HTR-8/SVneo (cell line): ENCODE results near the gene SUPV3L1.
"Not testable (repeated sequence)": the region's sequence is repeated elsewhere in the genome, so short reads cannot be mapped to it uniquely, and the experiment has no call there.

Experiments used
- DNase-seq: peaks from one replicate; pipeline ENCODE4 v3.0.0; 2011; ENCODE audit warnings: low spot score, mixed read lengths; ENCODE audit not compliant: insufficient read length
- FAIRE-seq: peaks from 2 replicates; lab custom pipeline; 2011; peaks lifted over from hg19 to GRCh38; lab: Jason Lieb, UNC

SUPV3L1 gene

GRCh38 chr10:69179743-69180524, at the start of gene SUPV3L1:
SUPV3L1 (plus strand) TSS chr10:69180234; CDS start chr10:69180292, 58 bp downstream.
- peak; percentile 91 for FAIRE-seq

GRCh38 chr10:69130251-69130650, 49.8 kb upstream of the SUPV3L1 start:
- FAIRE-seq: no peak

More at GRCh38 chr10:69179743-69180524, at the start of gene SUPV3L1:
- peak; percentile 99 for DNase-seq

GRCh38 chr10:69139961-69140360, 40.1 kb upstream of the SUPV3L1 start:
- no peak for FAIRE-seq

More at GRCh38 chr10:69130251-69130650, 49.8 kb upstream of the SUPV3L1 start:
- no peak for DNase-seq

DNA sequence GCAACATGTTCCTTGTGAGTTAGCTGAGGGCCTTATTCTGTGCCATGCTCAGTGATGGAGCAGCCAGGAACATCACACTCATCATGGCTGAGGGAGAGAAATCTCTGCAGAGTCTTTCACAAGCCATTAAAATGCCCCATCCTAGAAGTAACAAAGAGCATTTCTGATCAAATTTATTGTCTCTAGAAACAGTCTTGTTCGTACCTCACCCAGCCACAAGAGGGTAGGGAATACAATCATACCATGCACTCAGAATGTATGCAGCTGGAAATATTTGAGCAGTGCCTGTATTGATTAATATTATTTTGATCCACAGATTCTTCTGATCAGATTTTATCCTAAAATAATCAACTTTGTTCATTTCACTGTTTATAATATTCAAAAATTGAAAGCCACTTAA, 38.7 kb upstream of the SUPV3L1 start:
- DNase-seq (no peak), FAIRE-seq (no peak)

More at GRCh38 chr10:69139961-69140360, 40.1 kb upstream of the SUPV3L1 start:
- no peak for DNase-seq

GRCh38 chr10:69142074-69142473, 38.0 kb upstream of the SUPV3L1 start:
- not testable (repeated sequence) for FAIRE-seq, DNase-seq

DNA sequence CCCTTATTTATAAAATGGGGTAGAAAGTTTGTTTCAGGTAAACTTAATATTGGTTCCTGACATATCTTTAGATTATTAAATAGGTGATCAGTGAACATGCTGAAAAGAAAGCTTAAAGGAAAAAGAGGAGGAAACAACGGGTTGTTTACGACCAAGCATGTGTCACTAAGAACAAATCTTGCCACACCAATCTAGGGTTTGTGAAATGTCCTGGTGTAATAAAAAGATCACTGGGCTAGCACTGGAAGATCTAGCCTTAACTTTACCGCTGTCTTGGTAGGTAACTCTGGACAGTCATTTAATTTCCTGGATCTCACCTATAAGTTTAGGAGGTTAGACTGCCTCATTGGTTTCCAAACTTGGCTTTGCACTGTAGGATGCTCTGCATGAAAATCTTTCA, 37.1 kb upstream of the SUPV3L1 start:
- DNase-seq (no peak), FAIRE-seq (no peak)

DNA sequence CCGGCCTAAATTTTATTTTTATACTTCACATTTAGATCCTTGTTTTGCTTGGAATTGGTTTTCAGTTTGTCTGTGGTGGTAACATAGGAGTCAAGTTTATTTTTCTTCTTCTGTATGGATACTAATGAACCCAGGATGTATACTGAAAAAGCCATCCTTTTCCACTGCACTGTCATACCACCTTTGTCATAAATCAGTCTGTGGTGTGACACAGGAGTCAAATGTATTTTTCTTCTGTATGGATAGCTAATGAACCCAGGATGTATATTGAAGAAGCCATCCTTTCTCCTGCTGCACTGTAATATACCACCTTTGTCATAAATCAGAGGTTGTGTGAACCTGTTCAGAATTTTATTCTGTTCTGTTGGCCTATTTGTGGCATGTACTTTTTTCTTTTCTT, 34.7 kb upstream of the SUPV3L1 start:
- no peak for FAIRE-seq
- no peak for DNase-seq

GRCh38 chr10:69145864-69146263, 34.2 kb upstream of the SUPV3L1 start:
- DNase-seq: no peak

DNA sequence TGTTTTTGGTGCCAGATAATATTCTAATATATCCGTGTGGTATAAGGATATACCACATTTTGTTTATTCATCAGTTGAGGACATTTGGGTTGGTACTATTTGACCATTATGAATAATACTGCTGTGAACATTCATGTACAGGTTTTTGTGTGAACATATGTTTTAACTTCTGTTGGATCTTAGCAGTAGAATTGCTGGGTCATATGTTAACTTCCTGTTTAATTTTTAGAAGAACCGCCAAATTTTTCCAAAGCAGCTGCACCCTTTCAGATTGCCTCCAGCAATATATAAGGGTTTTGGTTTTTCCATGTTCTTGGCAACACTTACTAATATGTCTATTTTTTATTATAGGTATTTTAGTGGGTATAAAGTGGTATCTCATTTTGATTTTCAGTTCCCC, 33.3 kb upstream of the SUPV3L1 start:
- FAIRE-seq: no peak
- no peak for DNase-seq

More at GRCh38 chr10:69145864-69146263, 34.2 kb upstream of the SUPV3L1 start:
- no peak for FAIRE-seq

DNA sequence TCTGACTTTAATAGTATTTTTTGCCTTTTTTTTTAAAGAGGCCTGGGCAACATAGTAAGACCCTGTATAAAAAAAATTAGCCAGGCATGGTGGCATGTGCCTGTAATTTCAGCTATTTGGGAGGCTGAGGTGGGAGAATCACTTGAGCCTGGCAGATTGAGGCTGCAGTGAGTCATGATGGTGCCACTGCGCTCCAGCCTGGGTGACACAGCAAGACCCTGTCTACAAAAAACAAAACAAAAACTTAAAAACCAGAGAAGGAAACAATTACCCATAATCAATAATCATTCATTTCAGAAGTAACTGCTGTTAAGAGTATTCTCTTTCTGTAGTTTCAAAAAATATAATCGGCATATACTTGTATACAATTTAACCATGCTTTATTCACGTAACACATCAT, 28.1 kb upstream of the SUPV3L1 start:
- no peak for FAIRE-seq
- DNase-seq: no peak

DNA sequence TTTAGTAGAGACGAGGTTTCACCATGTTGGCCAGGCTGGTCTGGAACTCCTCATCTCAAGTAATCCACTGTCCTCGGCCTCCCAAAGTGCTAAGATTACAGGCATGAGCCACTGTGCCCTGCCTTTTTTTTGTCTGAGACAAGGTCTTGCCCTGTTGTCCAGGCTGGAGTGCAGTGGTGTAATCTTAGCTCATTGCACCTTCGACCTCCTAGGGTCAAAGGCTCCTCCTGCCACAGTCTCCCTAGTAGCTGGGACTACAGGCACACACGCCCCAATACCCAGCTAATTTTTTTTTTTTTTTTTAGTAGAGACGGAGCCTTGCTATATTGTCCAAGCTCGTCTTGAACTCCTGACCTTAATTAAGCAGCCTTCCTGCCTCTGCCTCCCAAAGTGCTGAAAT, 26.8 kb upstream of the SUPV3L1 start:
- DNase-seq: no peak

DNA sequence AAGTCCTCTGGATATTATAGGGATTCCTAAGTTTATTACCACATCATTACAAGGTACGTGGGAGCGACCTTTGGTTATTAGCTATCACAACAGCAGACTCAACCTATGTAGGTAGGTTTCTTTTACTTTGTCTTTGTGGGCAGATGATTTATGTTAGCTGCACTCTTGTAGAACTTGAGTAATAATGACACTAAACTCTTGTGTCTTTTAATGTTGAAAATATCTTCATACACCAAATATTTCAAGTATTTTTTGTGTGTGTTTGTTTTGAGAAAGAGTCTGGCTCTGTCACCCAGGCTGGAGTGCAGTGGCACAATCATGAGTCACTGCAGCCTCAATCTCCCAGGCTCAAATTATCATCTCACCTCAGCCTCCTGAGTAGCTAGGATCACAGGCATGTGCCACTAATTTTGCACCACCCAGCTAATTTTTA, 19.2 kb upstream of the SUPV3L1 start:
- DNase-seq (peak; percentile 24), FAIRE-seq (no peak)

More for the DNA sequence above, 26.8 kb upstream of the SUPV3L1 start:
- FAIRE-seq: no peak

DNA sequence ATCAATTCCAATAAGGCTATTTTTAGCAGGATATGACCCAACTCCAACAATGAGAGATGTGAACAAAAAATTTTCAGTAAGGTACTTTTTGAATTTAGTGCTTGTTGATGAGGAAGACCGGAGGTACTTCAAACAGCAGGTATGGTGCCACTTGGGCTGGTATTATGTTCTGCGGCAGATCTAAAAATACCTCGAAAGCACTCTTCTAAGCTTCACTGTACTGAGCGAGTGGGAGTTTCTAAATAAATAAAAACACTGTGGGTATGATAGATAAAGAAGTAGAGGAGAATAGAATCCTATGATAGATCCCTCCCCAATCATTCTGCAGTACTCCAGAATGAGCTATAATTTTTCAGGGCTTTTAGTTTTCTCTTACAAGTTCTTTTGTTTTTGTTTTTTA, 11.5 kb upstream of the SUPV3L1 start:
- DNase-seq: no peak
- no peak for FAIRE-seq

GRCh38 chr10:69172241-69172982, 7.6 kb upstream of the SUPV3L1 start:
- FAIRE-seq (no peak), DNase-seq (no peak)

DNA sequence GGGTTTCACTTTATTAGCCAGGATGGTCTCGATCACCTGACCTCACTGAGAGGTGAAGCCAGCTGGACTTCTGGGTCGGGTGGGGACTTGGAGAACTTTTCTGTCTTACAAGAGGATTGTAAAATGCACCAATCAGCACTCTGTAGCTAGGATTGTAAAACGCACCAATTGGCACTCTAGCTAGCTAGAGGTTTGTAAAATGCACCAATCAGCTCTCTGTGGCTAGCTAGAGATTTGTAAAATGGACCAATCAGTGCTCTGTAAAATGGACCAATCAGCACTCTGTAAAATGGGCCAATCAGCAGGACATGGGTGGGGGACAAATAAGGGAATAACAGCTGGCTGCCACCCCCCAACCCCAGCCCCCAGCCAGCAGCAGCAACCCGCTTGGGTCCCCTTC, 4.7 kb upstream of the SUPV3L1 start:
- FAIRE-seq, DNase-seq: not testable (repeated sequence)

DNA sequence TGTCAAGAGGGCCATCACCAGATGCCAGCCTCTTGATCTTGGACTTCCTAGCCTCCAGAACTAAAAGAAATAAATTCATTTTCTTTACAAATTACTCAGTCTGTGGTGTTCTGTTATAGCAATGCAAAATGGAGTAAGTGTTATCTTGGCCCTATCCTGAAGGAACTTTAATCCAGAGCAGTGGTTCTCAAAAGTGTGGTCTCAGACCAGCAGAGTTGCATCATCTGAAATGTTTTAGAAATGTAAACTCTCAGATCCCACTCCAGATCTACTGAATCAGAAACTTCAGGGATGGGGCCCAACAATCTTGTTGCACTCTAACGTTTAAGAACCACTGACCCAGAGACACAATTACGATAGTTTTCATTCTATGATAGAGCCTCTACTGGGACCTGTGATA, 3.2 kb upstream of the SUPV3L1 start:
- FAIRE-seq: no peak

DNA sequence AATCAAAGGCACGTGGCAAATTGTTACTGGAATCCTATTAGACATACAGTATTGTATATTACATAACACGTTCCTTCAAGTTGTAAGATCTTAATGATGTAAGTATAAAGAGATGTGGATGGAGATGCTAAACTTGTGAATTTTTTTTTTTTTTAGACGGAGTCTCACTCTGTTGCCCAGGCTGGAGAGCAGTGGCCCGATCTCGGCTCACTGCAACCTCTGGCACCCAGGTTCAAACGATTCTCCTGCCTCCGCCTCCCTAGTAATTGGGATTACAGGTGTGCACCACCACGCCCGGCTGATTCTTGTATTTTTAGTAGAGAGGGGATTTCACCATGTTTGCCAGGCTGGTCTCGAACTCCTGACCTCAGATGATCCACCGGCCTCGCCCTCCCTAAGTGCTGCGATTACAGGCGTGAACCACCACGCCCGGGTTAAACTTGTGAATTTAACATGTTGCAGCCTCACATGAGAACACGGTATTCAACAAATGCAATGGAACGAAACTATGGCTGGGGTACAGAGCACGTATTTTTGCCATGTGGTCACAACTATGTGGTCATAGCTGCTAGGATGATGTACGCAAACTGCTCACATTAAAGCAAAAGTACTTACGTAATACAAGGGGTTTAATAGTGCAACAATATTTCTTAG, 818 bp upstream of the SUPV3L1 start:
- FAIRE-seq (no peak), DNase-seq (peak; percentile 10)

More for the DNA sequence above, 3.2 kb upstream of the SUPV3L1 start:
- DNase-seq: no peak

GRCh38 chr10:69180525-69181204, 631 bp downstream of the SUPV3L1 start:
- no peak for FAIRE-seq
- DNase-seq: peak; percentile 26

DNA sequence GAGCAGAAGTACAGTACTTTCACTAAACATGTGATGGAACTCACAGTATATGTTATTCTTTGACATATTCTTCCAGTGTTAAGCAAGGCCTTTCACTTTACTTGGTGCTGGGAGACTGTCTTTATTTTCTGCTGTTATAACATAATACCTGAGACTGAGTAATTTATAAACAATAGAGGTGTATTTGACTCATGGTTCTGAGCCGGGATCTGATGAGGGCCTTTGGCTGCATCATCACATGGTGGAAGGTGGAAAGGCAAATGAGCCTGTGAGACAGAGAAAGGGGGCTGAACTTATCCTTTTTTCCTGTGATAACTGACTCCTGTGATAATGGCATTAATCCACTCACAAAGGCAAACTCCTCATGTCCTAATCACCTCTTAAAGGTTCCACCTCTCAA, 1.4 kb downstream of the SUPV3L1 start:
- DNase-seq: no peak
- FAIRE-seq: no peak

DNA sequence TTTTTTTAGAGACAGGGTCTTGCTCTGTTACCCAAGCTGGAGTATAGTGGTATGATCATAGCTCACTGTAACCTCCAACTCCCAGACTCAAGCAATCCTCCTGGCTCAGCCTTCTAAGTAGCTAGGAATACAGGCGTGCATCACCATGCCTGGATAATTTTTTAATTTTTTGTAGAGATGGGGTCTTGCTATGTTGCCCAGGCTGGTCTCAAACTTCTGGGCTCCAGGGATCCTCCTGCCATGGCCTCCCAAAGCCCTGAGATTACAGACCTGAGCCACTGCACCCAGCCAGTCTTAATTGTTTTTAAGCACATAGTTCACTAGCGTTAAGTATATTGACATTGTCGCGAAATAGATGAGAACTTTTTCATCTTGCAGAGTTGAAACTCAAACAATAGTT, 2.0 kb downstream of the SUPV3L1 start:
- FAIRE-seq: no peak
- no peak for DNase-seq
